Measurements from ENCODE around the gene MICB. TPM values are rescaled to one million over a fixed set of nuclear protein-coding genes. Genes with fewer than 3 reads are reported as not detected.

MICB gene
- total RNA-seq, 3 donors from 2014 or later = 2.9 to 4.6 (median 4.0) TPM

DNA sequence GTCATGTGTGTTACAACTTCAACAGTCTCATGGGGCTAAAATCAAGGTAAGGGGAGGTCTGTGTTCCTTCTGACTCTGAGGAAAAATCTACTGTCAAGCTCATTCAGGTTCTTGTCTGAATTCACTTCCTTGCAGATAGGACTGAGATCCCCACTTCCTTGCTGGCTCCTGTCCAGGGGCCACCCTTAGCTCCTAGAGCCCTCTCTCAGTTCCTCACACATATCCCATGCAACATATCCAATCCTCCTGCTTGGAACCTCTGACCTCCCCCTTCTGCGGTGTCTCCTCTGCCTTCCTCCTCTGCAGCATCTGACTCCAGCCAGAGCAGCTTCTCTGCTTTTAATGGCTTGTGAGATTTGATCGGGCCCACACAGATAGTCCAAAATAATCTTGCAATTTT is 27.1 kb upstream of the MICB start:
- no peak for TF ChIP-seq POLR2AphosphoS5 (IDR thresholded peaks at IDR 0.05)
- no peak for TF ChIP-seq CTCF (IDR thresholded peaks at IDR 0.05)
- no peak for TF ChIP-seq POLR2A (IDR thresholded peaks at IDR 0.05)
- H3K9me3 ChIP-seq = no peaks in the 10 kb centered on the region
- no peak overlapping the region for H3K4me3 ChIP-seq
- no peaks in the 10 kb centered on the region for H3K4me1 ChIP-seq
- no peak overlapping the region for H3K27ac ChIP-seq
- intact Hi-C loops (cut with DNase I; ENCODE audit: low total_unique reads) = no loop called here
- H3K36me3 ChIP-seq = no peaks in the 10 kb centered on the region
- DNase-seq (ENCODE audit: low spot score in 2 of 2) = no peak
- H3K27me3 ChIP-seq = no peaks in the 10 kb centered on the region

DNA sequence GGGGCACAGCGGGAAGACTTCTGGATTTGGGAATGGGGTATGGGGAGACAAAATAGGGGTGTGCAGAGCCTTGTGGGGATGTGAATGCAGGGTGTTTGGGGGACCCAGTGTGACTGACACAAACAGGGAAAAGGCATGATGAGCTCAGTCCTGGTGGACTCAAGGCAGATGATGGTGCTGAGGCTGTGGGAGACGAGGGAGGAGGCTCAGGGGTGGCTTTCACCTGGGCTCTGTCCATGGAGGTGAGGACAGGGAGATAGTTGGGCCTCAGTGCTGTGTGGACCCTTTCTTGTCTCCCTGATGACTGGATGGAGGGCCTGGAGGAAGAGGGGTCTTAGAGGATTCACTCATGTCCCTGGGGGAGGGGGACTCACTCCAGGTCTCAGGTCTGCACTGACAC is 26.2 kb upstream of the MICB start:
- Histone ChIP-seq H3K4me1 (no peaks in the 10 kb centered on the region), H3K9me3 (no peaks in the 10 kb centered on the region), H3K27me3 (no peaks in the 10 kb centered on the region), H3K4me3 (no peak overlapping the region), H3K36me3 (no peaks in the 10 kb centered on the region), H3K27ac (no peak overlapping the region)
- no peak for TF ChIP-seq POLR2AphosphoS5 (IDR thresholded peaks at IDR 0.05)
- TF ChIP-seq CTCF (IDR thresholded peaks at IDR 0.05) = no peak
- TF ChIP-seq POLR2A (IDR thresholded peaks at IDR 0.05) = no peak
- DNase-seq (ENCODE audit: low spot score in 2 of 2) = no peak
- intact Hi-C loops (cut with DNase I; ENCODE audit: low total_unique reads) = no loop called here

DNA sequence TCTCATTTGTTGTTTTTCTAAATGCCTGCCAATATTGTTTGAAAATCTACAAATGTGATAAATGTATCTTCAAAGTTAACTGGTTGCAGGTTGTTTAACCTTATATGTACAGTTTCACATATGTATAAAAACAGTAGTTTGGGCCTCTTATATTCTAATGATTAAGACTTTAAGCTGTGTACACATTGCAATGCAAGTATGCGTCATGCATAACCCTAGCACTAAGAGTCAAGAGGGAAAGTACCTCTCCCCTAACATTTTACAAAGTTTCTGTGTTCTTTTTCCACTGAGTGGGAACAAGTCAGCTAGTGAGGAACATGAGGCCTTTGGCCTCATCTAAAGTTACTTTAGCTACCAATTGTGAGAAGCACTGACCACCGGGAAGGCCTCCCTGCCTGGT is 25.7 kb upstream of the MICB start:
- no peak overlapping the region for H3K27ac ChIP-seq
- no peaks in the 10 kb centered on the region for H3K36me3 ChIP-seq
- H3K4me1 ChIP-seq = no peaks in the 10 kb centered on the region
- no peaks in the 10 kb centered on the region for H3K9me3 ChIP-seq
- no peaks in the 10 kb centered on the region for H3K27me3 ChIP-seq
- no peak for DNase-seq (ENCODE audit: low spot score in 2 of 2)
- H3K4me3 ChIP-seq = no peak overlapping the region
- intact Hi-C loops (cut with DNase I; ENCODE audit: low total_unique reads) = no loop called here
- TF ChIP-seq POLR2AphosphoS5 (IDR thresholded peaks at IDR 0.05) (no peak), CTCF (IDR thresholded peaks at IDR 0.05) (no peak), POLR2A (IDR thresholded peaks at IDR 0.05) (no peak)

DNA sequence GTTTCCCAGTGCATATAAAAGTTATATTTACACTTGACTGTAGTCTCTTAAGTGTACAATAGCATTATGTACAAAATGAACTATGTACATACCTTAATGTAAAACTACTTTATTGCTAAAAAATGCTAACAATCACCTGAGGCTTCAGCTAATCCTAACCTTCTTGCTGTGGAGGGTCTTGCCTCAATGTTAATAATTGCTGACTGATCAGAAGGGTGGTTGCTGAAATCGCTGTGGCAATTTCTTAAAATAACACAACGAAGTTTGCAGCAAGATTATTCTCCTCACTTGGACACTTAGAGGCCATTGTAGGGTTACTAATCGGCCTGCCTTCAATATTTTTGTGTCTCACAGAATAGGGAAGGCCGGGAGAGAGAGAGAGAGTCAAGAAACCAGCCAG is 24.7 kb upstream of the MICB start:
- DNase-seq (ENCODE audit: low spot score in 2 of 2) = no peak
- intact Hi-C loops (cut with DNase I; ENCODE audit: low total_unique reads) = no loop called here
- no peaks in the 10 kb centered on the region for H3K27me3 ChIP-seq
- no peak overlapping the region for H3K27ac ChIP-seq
- no peak overlapping the region for H3K4me3 ChIP-seq
- no peaks in the 10 kb centered on the region for H3K9me3 ChIP-seq
- H3K36me3 ChIP-seq = no peaks in the 10 kb centered on the region
- no peaks in the 10 kb centered on the region for H3K4me1 ChIP-seq
- no peak for TF ChIP-seq POLR2A (IDR thresholded peaks at IDR 0.05)
- no peak for TF ChIP-seq POLR2AphosphoS5 (IDR thresholded peaks at IDR 0.05)
- no peak for TF ChIP-seq CTCF (IDR thresholded peaks at IDR 0.05)

- Histone ChIP-seq H3K36me3 (no peaks in the 10 kb centered on the region), H3K27ac (no peak overlapping the region), H3K4me3 (no peak overlapping the region), H3K9me3 (no peaks in the 10 kb centered on the region), H3K27me3 (no peaks in the 10 kb centered on the region), H3K4me1 (no peaks in the 10 kb centered on the region)
- intact Hi-C loops (cut with DNase I; ENCODE audit: low total_unique reads) = no loop called here
- no peak for TF ChIP-seq POLR2AphosphoS5 (IDR thresholded peaks at IDR 0.05)
- no peak for TF ChIP-seq POLR2A (IDR thresholded peaks at IDR 0.05)
- TF ChIP-seq CTCF (IDR thresholded peaks at IDR 0.05) = no peak
- no peak for DNase-seq (ENCODE audit: low spot score in 2 of 2)
Observed at GRCh38 chr6:31473780-31474761, 23.9 kb upstream of the MICB start.

All from breast epithelium (tissue), 4 donors.